Omental fat pad (tissue), 4 donors: ENCODE measurements around the gene EPGN. TPM values are rescaled to one million over a fixed set of nuclear protein-coding genes. Genes with fewer than 3 reads are reported as not detected.
A peak's percentile ranks its signal among the peaks of the same experiment; 100 is the strongest.

Source experiments
- ATAC-seq: fragments of 150-250 bp; one replicate; pipeline ENCODE4 v1.9.1; 2016; ENCODE audit warnings: mild to moderate bottlenecking, moderate library complexity; ENCODE audit not compliant: low FRiP score
- DNase-seq: peaks from one replicate; pipeline ENCODE4 v3.0.0-alpha.2; 2019; ENCODE audit warnings: low spot score
- CTCF ChIP-seq, 3 donors: fragments of 450-650 bp; IDR thresholded peaks; one replicate each; pipeline ENCODE4 v1.5.1; 2016 to 2017; ENCODE audit warnings: antibody characterized with exemption in 3 of 3, mild to moderate bottlenecking in 3 of 3, moderate library complexity in 2 of 3
- total RNA-seq, 4 donors: library from RNA; depleted of rRNA; stranded (reverse); fragments of >200 nt; gene quantifications; one replicate each; pipeline ENCODE4 v1.1.0, GENCODE V29; 2016

EPGN gene
- total RNA-seq, 4 donors from 2014 or later, result 2.5 to 8.4 TPM; not detected in 2

DNA sequence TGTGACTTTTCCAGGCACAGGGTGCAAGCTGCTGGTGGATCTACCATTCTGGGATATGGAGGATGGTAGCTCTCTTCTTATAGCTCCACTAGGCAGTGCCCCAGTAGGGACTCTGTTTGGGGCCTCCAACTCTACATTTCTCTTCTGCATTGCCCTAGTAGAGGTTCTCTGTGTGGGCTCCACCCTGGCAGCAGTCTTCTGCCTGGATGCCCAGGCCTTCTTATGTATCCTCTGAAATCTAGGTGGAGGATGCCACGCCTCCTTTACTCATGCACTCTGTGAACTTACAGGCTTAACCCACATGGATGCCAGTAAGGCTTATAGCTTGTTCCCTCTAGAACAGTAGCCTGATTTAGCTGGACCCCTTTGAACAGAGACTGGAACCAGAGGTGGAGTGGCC, 35.8 kb downstream of the EPGN start:
- DNase-seq (no peak), ATAC-seq (no peak)
- TF ChIP-seq CTCF (IDR thresholded peaks at IDR 0.05), result no peak

DNA sequence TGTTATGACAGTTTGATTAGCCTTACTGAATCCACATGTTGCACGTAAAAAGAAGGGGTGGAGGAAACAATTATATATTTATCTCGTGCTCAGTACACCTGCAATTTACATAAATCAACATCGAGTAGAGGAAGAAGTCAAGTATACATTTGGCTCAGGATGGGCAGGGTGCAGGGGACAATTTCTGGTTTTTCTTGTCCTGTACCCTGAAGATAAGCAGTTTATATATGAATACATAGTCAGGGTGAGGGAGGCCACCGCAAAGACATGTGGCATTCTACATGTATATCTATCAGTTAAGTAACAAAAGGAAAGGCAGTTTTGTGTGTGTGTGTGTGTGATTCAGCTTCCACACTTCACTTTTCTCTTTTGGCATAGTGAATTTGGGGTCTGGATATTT, 45.6 kb downstream of the EPGN start:
- ATAC-seq, result no peak
- no peak for TF ChIP-seq CTCF (IDR thresholded peaks at IDR 0.05)
- no peak for DNase-seq

- no peak for TF ChIP-seq CTCF (IDR thresholded peaks at IDR 0.05)
- ATAC-seq, result no peak
- DNase-seq, result no peak
These were observed 49.7 kb downstream of the EPGN start for GRCh38 chr4:74357965-74358364.

DNA sequence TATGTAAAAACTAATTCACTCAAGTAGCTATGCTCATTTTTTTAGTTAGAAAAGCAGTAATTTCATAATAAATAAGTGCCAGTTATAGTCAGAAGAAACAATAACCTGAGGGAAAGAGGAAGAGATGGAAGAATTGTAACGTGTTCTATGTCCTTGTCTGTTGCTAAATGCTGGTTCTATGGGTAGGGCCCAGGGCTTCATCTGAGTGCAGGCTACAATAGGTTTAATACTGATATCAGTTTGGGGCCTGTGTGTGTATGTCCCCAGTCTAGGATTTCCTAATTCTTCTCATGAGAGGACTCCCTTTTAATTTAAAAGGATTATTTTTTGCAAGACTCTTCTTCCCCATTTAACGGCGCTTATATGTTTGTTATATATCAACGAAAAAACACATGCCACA, 53.4 kb downstream of the EPGN start:
- DNase-seq (no peak), ATAC-seq (no peak)
- no peak for TF ChIP-seq CTCF (IDR thresholded peaks at IDR 0.05)

DNA sequence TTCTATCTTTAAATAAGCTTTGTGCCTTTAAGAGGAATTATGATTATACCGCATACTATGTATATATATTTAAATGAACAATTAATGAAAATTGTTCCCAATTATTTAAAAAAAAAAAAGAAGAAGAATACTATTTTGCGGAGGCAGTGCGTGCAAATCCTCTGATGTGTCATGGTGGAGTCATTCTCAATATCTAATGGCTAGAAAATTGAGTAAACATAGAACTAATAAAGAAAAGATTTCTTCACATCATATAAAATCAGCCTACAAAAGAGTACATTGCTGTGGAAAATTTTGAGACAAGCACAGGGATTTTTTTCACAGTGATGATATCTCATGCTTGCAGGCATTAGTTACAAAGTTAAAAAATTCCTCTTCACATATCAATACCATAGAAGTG, 54.1 kb downstream of the EPGN start:
- ATAC-seq (no peak), DNase-seq (no peak)
- TF ChIP-seq CTCF (IDR thresholded peaks at IDR 0.05), result no peak

DNA sequence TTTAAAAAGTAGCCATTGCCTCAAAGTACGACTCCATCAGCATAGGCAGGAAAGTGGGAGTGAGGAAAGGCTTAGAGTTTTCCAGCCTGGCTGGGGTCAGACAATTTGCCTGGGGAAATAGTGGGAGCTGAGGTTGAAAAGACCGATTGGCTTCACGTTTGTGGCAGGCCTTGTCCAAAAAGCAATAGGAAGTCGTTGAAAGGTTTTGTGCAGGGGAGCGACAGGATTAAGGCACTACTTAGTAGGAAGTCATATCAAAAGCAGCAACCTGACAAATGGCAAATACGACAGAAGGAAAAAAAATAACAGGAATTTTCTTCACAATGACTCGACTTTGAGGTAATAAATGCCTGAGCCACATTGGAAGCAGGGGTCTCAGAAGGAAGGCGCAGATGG, 56.0 kb downstream of the EPGN start:
- DNase-seq (no peak), ATAC-seq (peak; percentile 12)
- TF ChIP-seq CTCF (IDR thresholded peaks at IDR 0.05), result no peak

- peak; percentile 72 for ATAC-seq
- no peak for TF ChIP-seq CTCF (IDR thresholded peaks at IDR 0.05)
These were observed 56.6 kb downstream of the EPGN start, which contains the start of gene EREG for GRCh38 chr4:74364652-74365491. Gene EREG, plus strand, starts transcription at chr4:74365145. Its CDS starts 164 bp downstream, at chr4:74365309.

More at GRCh38 chr4:74364652-74365491, 56.6 kb downstream of the EPGN start, which contains the start of gene EREG:
- DNase-seq, result no peak
